Measurements from ENCODE around the gene TMEM61.

TMEM61 gene

DNA sequence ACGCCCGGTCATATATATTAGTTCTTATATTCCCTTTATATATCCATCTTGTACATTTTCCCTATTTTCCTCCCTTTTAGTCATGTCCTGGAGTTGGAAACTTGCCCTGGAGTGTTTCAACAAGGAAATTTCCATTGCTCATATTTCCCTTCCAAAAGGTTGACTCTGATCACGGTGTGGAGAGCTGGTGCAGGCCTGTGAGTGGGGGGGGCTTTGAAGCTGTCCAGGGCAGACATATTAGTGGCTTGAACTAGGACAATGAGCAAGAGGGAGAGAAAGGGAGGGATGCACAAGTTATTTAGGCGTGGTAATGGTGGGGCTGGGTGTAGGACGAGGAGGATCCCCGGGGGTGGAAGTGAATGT, 30.4 kb upstream of the TMEM61 start:
- no peak for TF ChIP-seq CTCF (IDR thresholded peaks at IDR 0.05)
- no peak for DNase-seq
- H3K27me3 Mint-ChIP-seq (ENCODE audit: low read depth, poor library complexity) = peaks cover 9% of the 10 kb centered on the region
- peaks cover 5% of the 10 kb centered on the region for H3K9me3 Mint-ChIP-seq
- H3K4me3 Mint-ChIP-seq = peak overlapping the region; percentile 17
- H3K36me3 Mint-ChIP-seq (ENCODE audit: low read depth) = no peaks in the 10 kb centered on the region
- no peak overlapping the region for H3K27ac Mint-ChIP-seq
- H3K4me1 Mint-ChIP-seq = peaks cover 17% of the 10 kb centered on the region

- Mint-ChIP-seq H3K27ac (no peak overlapping the region), H3K36me3 (ENCODE audit: low read depth) (no peaks in the 10 kb centered on the region), H3K9me3 (peaks cover 11% of the 10 kb centered on the region), H3K4me1 (peaks cover 13% of the 10 kb centered on the region), H3K27me3 (ENCODE audit: low read depth, poor library complexity) (peaks cover 8% of the 10 kb centered on the region), H3K4me3 (peak overlapping the region; percentile 17)
- peak; percentile 81 for DNase-seq
- peak; percentile 70 for TF ChIP-seq CTCF (IDR thresholded peaks at IDR 0.05)
Observed at GRCh38 chr1:54950369-54951163, 29.9 kb upstream of the TMEM61 start.

DNA sequence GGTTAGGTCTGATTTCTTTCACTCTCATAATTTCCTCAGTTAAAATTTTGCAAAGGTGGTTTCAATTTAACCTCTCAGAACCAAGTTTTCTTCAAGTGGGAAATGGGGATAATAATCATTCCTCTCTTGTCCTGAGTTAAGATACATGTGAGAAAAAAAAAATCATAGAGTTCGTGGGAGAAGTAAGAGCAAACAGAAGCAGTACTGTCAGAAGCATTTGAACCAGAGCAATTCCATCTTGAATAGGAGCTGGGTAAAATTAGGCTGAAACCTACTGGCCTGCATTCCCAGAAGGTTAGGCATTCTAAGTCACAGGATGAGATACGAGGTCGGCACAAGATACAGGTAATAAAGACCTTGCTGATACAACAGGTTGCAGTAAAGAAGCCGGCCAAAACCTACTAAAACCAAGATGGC, 28.6 kb upstream of the TMEM61 start:
- Mint-ChIP-seq H3K4me3 (no peak overlapping the region), H3K27ac (no peak overlapping the region), H3K9me3 (peaks cover 15% of the 10 kb centered on the region), H3K4me1 (peaks cover 13% of the 10 kb centered on the region), H3K27me3 (ENCODE audit: low read depth, poor library complexity) (peaks cover 5% of the 10 kb centered on the region), H3K36me3 (ENCODE audit: low read depth) (no peaks in the 10 kb centered on the region)
- DNase-seq = no peak
- no peak for TF ChIP-seq CTCF (IDR thresholded peaks at IDR 0.05)

DNA sequence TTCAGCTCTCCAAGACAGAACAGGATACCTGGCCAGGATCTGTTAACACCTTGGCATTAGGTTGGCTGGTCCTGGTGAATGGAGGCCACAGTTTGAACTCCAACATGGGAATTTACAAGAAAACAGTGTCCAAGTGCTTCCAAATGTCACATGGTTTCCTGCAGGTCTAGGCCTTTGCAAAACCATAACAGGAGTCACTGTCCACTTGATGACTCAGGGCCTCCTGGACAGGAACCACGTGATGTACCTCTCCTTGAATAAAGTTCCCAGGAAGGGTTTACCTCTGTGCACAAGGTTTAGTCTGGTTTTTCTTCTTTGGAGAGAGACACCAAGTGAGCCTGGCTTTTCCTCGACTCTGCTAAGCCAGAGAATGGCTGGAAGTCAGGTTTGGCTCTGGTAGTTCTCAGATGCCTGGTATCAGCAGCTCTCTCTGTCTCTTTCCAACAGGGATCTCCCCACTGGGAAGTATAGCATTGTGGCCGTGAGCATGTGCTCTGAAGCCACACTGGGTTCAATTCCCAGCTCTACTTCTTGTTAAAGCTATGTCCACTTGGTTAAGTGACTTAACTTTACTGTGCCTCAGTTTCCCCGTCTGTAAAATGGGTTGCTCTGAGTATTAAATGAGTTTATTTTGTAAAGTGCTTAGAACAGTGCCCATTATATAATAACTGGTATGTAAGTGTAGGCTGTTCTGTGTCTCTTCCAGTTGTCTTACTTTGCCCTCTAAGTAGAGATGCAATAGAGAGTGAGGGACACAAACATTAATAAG, 27.3 kb upstream of the TMEM61 start:
- peaks cover 13% of the 10 kb centered on the region for H3K4me1 Mint-ChIP-seq
- H3K27ac Mint-ChIP-seq = no peak overlapping the region
- H3K36me3 Mint-ChIP-seq (ENCODE audit: low read depth) = no peaks in the 10 kb centered on the region
- no peak for DNase-seq
- H3K27me3 Mint-ChIP-seq (ENCODE audit: low read depth, poor library complexity) = peaks cover 5% of the 10 kb centered on the region
- peaks cover 26% of the 10 kb centered on the region for H3K9me3 Mint-ChIP-seq
- no peak for TF ChIP-seq CTCF (IDR thresholded peaks at IDR 0.05)
- H3K4me3 Mint-ChIP-seq = no peak overlapping the region

GRCh38 chr1:54953846-54954245, 26.6 kb upstream of the TMEM61 start:
- Mint-ChIP-seq H3K9me3 (peaks cover 33% of the 10 kb centered on the region), H3K27me3 (ENCODE audit: low read depth, poor library complexity) (peaks cover 5% of the 10 kb centered on the region), H3K4me3 (no peak overlapping the region), H3K4me1 (peaks cover 13% of the 10 kb centered on the region), H3K36me3 (ENCODE audit: low read depth) (peaks cover 2% of the 10 kb centered on the region), H3K27ac (no peak overlapping the region)
- DNase-seq = no peak
- no peak for TF ChIP-seq CTCF (IDR thresholded peaks at IDR 0.05)

All from nephron progenitor cell (in vitro differentiated cells).